ENCODE measurements around the gene PEPD. TPM values are rescaled to one million over a fixed set of nuclear protein-coding genes. Genes with fewer than 3 reads are reported as not detected.
A peak's percentile ranks its signal among the peaks of the same experiment; 100 is the strongest.

The PEPD gene
- total and polyA plus RNA-seq, 2 donors (not counting 3 experiments of a cell fraction or from before 2014, with no cell fraction given), result 73.7 to 126 TPM

DNA sequence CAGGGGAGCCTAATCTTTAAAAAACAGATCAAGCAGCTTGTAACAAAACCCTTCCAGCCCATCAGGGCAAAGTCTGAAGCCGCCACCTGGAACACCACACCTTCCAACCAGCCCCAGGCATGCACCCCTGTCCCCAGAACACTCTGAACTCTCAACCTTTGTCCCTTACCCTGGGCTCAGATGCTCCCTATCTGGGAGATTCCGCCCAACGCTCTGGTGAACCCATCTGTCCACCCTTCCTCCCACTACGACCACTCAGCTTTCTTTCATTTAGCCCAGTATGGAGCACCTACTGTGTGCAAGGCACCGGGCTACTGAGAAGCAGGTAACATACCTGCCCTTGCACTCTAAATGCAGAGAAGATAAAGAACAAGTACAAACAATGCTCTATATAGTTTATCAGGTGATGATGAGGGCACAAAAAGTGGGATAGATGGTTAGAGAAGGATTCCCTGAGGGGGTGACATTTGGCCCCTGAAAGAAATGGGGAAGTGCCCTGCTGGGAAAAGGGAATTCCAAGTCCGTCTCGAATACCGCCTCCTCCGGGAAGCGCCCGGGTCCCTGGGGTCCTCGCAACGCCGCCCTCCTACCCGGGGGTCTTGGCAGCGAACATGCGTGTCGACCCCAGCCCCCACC lies 629 bp downstream of the PEPD start:
- Histone ChIP-seq H3K4me1 (ENCODE audit: control insufficient read depth, extremely low read depth, insufficient read depth, low read length) (peaks cover 9% of the 10 kb centered on the region), H3K79me2 (ENCODE audit: control insufficient read depth, insufficient read depth, low read length) (peaks cover 7% of the 10 kb centered on the region), H3K4me2 (ENCODE audit: insufficient read depth, low read length) (peak overlapping the region; percentile 92), H4K20me1 (replicated peaks; ENCODE audit: control insufficient read depth, extremely low read depth, insufficient read depth, low read length) (no peaks in the 10 kb centered on the region), H3K9me1 (replicated peaks; ENCODE audit: control insufficient read depth, extremely low read depth, insufficient read depth, low read length) (no peaks in the 10 kb centered on the region), H3K36me3 (ENCODE audit: control insufficient read depth in 2 of 2, extremely low read depth in 1 of 2, insufficient read depth in 2 of 2, low read length in 2 of 2) (no peaks in the 10 kb centered on the region), H3K9me3 (replicated peaks; ENCODE audit: control insufficient read depth, insufficient read depth, low read length) (no peaks in the 10 kb centered on the region), H3K27me3 (ENCODE audit: control insufficient read depth in 2 of 2, insufficient read depth in 2 of 2, low read length in 2 of 2) (no peaks in the 10 kb centered on the region), H3K9ac (replicated peaks; ENCODE audit: extremely low read depth, insufficient read depth, low read length) (peak overlapping the region; percentile 85), H2AFZ (ENCODE audit: low read depth, low read length) (peak overlapping the region; percentile 72), H3K27ac (ENCODE audit: insufficient read depth, low read depth, low read length) (peak overlapping the region; percentile 25), H3K4me3 (replicated peaks in 1 of 3; ENCODE audit: insufficient read depth in 1 of 3, low read depth in 1 of 3, low read length in 3 of 3) (peak overlapping the region; percentile 73 to 93 (median 83))
- ChIA-PET CTCF (interaction anchor here (1.1 to 5.6 kb wide), 3 partner anchors 48 to 105 kb away, joined by 5 to 39 read pairs (median 5); no protein-coding TSS in a partner anchor), POLR2A (interaction anchor here (0.7 to 1.4 kb wide), 3 partner anchors 10 to 90 kb away, joined by 4 to 7 read pairs (median 6); no protein-coding TSS in a partner anchor)
- dilution Hi-C loops (cut with MboI; ENCODE audit: extremely low pct_ligation_motif_present, low sequenced_read_pairs) (no loop called here), intact Hi-C loops (cut with micrococcal nuclease) (loop anchor here (1.0 kb wide), 3 partner anchors 48 to 363 kb away; no protein-coding TSS in a partner anchor)
- FAIRE-seq, result no peak
- no peak for TF ChIP-seq POLR2AphosphoS5 (IDR thresholded peaks at IDR 0.05; ENCODE audit: insufficient read depth, low read depth, low read length)
- TF ChIP-seq, protein P1, sequence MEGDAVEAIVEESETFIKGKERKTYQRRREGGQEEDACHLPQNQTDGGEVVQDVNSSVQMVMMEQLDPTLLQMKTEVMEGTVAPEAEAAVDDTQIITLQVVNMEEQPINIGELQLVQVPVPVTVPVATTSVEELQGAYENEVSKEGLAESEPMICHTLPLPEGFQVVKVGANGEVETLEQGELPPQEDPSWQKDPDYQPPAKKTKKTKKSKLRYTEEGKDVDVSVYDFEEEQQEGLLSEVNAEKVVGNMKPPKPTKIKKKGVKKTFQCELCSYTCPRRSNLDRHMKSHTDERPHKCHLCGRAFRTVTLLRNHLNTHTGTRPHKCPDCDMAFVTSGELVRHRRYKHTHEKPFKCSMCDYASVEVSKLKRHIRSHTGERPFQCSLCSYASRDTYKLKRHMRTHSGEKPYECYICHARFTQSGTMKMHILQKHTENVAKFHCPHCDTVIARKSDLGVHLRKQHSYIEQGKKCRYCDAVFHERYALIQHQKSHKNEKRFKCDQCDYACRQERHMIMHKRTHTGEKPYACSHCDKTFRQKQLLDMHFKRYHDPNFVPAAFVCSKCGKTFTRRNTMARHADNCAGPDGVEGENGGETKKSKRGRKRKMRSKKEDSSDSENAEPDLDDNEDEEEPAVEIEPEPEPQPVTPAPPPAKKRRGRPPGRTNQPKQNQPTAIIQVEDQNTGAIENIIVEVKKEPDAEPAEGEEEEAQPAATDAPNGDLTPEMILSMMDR (IDR thresholded peaks at IDR 0.05; ENCODE audit: extremely low read depth in 1 of 2, insufficient read depth in 1 of 2, low read depth in 1 of 2, low read length in 2 of 2), result no peak
- TF ChIP-seq, protein P2, sequence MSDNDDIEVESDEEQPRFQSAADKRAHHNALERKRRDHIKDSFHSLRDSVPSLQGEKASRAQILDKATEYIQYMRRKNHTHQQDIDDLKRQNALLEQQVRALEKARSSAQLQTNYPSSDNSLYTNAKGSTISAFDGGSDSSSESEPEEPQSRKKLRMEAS (IDR thresholded peaks at IDR 0.05; ENCODE audit: insufficient read depth, insufficient read length), result no peak
- TSS peak; percentile 60 for BruUV-seq (replicated peaks)
- no peak for DNase-seq (ENCODE audit: low read depth, low spot score)
